D721Med (cell line): Measurements from ENCODE around the gene U2AF1.
"Not testable (repeated sequence)": the region's sequence is repeated elsewhere in the genome, so short reads cannot be mapped to it uniquely, and the experiment has no call there.

Experiments used
- DNase-seq: peaks from one replicate; pipeline ENCODE4 v3.0.0; 2011; ENCODE audit warnings: low spot score; ENCODE audit not compliant: insufficient read length
- FAIRE-seq: peaks from 2 replicates; lab custom pipeline; 2011; peaks lifted over from hg19 to GRCh38; lab: Jason Lieb, UNC

U2AF1 gene

GRCh38 chr21:43043291-43043690 is 64.1 kb downstream of the U2AF1 start:
- FAIRE-seq, DNase-seq: not testable (repeated sequence)
